GM19467 (cell line): ENCODE data around the gene KCNB1.

Experiments
- ATAC-seq: cut with Tn5 transposase; IDR thresholded peaks from one replicate; pipeline ENCODE4 v1.9.1; 2021; ENCODE audit warnings: mild to moderate bottlenecking, moderate library complexity; ENCODE audit not compliant: unreplicated experiment

KCNB1 gene

GRCh38 chr20:49392745-49393144, 89.7 kb downstream of the KCNB1 start:
- ATAC-seq: no peak

DNA sequence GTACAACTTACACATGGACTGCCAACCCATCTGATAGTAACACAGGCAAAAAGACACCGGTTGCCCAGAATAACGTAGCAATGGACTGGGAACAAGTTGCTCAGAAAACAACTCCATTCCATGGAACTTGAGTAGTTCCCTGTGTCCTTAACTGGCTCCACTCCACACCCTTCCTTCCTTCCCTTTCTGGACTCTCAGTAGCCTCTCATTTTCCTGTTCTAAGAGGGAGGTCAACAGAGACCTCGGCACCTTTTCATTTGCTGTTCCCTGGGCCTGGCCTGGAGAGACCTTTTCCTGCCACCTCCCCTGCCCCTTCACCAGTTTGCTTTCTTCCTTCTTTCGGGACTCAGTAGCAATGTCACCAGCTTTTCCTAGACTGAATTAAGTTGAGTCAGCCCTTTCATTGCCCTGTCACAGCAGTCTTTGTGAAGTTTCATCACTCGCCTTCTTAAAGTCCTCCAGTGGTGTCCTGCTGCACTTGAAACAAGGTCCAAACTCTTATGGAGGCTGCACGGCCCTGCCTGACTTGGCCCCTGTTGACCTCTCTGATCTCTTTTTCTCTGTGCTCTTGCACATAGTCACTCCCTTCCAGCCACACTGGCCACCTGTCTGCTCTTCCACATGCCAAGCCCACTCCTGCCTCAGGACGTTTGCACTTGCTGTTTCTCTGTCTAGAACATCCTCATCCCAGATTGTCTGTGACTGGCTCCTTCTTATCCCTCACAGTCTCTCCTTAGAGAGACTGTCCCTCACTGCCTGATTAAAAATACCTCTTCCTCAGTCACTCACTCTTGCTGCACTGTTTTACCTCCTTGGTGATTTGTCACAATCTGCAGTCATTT, 90.8 kb downstream of the KCNB1 start:
- ATAC-seq: no peak

GRCh38 chr20:49389854-49390253, 92.6 kb downstream of the KCNB1 start:
- no peak for ATAC-seq

GRCh38 chr20:49388744-49389143, 93.7 kb downstream of the KCNB1 start:
- ATAC-seq: no peak

DNA sequence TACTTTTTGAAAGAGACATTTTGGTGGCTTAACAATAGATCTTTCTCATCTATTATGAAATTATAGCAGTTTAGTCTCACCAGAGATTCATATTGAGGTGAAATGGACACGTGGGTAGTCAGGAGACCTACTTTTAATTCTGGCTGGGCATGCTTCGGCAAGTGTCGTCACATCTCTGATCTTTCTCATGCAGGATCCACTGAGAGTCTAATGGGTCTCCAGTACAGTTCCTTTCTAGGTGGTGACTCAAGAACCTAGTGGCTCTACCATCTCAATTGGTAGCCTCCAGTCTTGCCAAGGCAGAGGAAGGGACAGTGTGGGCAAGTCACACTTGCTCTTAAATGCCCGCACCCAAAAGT, 94.9 kb downstream of the KCNB1 start:
- no peak for ATAC-seq

- ATAC-seq: no peak
These were observed 95.5 kb downstream of the KCNB1 start for GRCh38 chr20:49386848-49387580.

GRCh38 chr20:49385465-49385864, 97.0 kb downstream of the KCNB1 start:
- ATAC-seq: no peak

DNA sequence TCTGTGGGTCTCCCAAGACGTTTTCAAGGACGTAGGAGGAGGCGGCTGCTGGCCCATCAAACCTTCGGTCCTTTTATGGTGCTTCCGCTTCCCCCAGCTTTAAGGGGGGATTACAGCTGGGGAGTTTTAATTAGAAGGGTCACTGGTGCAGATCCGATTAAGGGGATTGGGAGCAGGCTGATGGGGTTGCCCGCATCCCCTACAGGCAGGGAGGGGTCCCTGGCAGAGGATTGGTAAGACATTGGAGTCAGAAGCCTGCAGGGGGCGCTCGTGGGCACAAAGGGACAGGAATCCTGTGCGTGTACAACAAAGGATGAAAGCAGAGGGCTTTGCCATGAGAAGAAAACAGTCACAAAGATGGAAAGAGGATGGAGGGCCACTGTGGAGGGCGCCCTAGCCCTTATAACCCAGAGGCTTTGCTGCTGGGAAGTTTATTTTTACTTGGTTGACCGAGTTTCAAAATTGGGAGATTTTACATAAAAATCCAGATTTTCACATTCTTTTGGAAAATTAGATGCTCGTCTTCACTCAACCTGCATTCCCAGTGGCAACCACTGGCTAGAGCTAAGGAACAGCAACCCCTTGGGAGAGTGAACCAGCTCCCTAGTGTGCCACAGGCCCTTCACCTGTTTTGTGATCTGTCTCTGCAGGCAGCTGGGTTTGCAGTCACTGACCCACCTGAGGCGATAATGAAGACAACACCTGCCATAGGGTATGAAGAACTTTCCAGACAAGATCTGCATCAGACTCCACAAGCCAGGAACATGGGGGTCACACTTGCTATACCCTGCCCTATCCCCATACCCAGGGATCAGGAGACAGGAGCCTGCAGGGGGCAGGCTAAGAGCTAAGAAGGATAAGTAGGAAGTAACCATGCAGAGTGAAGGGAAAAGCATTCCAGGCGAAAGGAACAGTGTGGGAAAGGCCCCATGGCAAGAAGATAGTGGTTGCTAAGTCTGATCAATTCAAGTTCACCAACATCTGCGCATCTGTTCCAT, 97.7 kb downstream of the KCNB1 start:
- no peak for ATAC-seq

- no peak for ATAC-seq
These were observed 100.6 kb downstream of the KCNB1 start for GRCh38 chr20:49381558-49382493.

- no peak for ATAC-seq
These were observed 102.1 kb downstream of the KCNB1 start for GRCh38 chr20:49380337-49380780.

DNA sequence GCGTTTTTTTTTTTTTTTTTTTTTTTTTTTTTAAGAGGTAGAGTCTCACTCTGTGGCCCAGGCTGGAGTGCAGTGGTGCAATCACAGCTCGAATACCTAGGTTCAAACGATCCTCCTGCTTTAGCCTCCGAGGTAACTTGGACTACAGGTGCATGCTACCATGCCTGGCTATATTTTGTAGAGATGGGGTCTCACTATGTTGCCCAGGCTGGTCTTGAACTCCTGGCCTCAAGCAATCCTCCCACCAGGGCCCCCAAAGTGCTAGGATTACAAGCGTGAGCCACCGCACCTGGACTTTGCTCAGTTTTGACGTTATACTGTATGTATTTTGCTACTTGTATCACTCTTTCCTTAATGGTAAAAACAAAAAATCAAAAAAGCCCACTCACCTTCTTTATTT, 103.1 kb downstream of the KCNB1 start:
- no peak for ATAC-seq

DNA sequence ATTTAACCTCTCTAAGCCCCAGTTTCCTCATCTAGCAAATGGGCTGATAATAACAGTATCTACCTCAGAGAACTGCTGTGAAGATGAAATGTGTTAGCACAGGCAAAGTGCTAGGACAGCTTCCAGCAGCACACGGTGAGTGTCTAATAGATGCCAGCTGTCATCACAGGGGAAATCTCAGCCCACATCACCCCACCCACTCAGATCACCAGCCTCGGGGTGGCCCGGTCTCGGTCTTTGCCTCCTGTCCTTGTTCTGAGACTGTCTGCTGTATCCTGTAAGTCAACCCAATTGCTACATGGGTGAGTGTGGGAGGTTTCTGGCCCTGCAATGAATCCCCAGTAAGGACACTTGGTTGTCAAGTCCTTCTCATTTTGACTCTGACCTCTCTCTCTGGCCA, 105.1 kb downstream of the KCNB1 start:
- no peak for ATAC-seq

GRCh38 chr20:49375170-49375569, 107.3 kb downstream of the KCNB1 start:
- ATAC-seq: no peak

GRCh38 chr20:49372095-49372734, 110.3 kb downstream of the KCNB1 start:
- no peak for ATAC-seq

GRCh38 chr20:49368596-49368995, 113.9 kb downstream of the KCNB1 start:
- no peak for ATAC-seq

DNA sequence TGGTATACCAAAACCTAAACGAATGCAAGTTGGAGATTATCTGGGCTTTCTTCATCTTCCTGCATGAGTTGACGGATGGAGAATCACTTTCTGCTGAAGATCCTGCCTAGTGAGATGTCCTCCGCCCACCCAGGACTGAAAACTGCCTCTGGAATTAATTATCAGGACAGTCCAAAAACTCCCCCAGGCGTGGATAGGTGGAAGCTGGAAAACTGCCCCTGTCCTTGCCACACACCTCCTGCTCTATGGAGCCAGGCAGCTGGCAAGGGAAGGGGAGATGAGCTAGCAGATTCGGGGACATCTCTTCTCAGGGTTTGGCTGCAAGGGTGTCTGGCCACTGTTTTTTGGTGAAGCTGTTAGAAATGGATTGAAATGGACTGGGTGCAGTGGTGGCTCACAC, 115.4 kb downstream of the KCNB1 start:
- ATAC-seq: no peak

DNA sequence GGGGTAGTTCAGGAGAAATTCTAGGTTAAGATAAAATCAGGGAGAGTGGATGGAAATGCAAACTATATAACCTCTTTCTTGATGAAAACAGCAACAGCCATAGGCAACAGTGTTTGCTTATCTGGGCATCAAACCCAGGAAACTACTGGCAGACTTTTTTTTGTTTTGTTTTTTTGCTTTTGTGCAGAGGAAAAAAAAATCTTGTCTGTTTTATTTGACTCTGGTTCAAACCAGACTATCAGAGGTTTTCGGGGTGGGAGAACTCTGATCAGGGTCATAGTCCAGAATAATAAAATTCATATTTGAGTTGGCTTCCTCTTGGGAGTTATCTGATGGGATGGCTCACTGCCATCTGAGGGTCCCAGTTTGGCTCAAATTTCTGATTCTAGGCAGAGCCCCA, 115.8 kb downstream of the KCNB1 start:
- ATAC-seq: no peak

DNA sequence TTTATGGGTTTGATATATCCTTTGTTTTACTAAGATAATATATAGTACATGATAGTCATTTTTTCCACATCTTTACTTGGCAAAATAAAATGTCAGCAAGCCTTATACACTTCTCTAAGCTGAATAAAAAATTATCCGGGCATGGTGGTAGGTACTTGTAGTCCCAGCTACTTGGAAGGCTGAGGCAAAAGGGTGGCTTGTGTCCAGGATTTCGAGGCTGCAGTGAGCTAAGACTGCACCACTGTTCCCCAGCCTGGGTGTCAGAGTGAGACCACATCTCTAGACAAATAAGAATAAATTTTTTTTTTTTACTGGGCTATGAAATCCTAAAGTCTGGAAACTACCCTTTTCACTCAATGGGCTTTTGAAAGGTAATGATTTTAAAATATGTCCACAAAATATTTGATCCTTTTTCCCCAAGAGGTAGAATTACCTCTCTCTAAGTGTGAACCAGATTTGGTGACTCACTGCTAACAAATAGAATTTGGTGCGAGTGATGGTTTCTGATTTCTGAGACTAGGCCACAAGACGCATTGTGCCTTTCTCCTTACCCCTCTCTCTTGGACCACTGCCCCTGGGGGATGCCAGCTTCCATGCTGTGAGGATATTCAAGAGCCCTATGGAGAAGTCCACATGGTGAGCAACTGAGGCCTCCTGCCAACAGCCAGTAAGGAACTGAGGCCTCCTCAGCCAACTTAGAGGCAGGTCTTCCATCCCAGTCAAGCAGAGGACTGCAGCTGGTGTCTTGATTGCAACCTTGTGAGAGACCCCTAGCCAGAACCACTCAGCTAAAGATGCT, 120.4 kb downstream of the KCNB1 start:
- ATAC-seq: no peak
